IMR-90 (cell line): Measurements from ENCODE around the gene FAT2. TPM values are rescaled to one million over a fixed set of nuclear protein-coding genes. Genes with fewer than 3 reads are reported as not detected.

Experiments used
- ATAC-seq: fragments of 200-7000 bp; cut with Tn5 transposase; 2 replicates; pipeline ENCODE4 v1.9.1; 2020; ENCODE audit warnings: low read depth, mild to moderate bottlenecking, moderate library complexity
- BruUV-seq: library from RNA; stranded (reverse); fragments of 400-500 nt; replicated peaks from 2 replicates; lab custom pipeline; 2021; lab: Mats Ljungman, UMichigan
- CTCF ChIA-PET: fragments of 300-600 bp; formaldehyde crosslinking; extraction: SDS; loops from one replicate; lab custom pipeline; 2021; ENCODE audit warnings: antibody characterized with exemption; lab: Yijun Ruan, JAX
- POLR2A ChIA-PET: fragments of 300-600 bp; sonication (Branson Sonifier 250); formaldehyde crosslinking; loops from one replicate; lab custom pipeline; 2022; ENCODE audit warnings: antibody characterized with exemption; ENCODE audit not compliant: unreplicated experiment; lab: Charles Lee
- DNase-seq: peaks from one replicate; pipeline ENCODE4 v3.0.0; 2013
- H2AFZ ChIP-seq: replicated peaks from 2 replicates; pipeline ENCODE3; 2013; ENCODE audit warnings: low read length, mild to moderate bottlenecking; ENCODE audit not compliant: poor library complexity
- H2AK5ac ChIP-seq: 2 replicates; pipeline ENCODE4 v1.6.1; 2013; ENCODE audit warnings: low read depth, low read length, inconsistent platforms
- H2AK9ac ChIP-seq: replicated peaks from 2 replicates; pipeline ENCODE3; 2013; ENCODE audit warnings: mild to moderate bottlenecking, low read depth, low read length, moderate library complexity; ENCODE audit not compliant: poor library complexity
- H2BK120ac ChIP-seq: 2 replicates; pipeline ENCODE4 v1.6.1; 2013; ENCODE audit warnings: low read depth, low read length, inconsistent platforms
- H2BK15ac ChIP-seq: 3 replicates; pipeline ENCODE4 v1.6.1; 2013; ENCODE audit warnings: low read depth, low read length, inconsistent platforms
- H2BK20ac ChIP-seq: 2 replicates; pipeline ENCODE4 v1.6.1; 2013; ENCODE audit warnings: low read depth, mild to moderate bottlenecking, inconsistent platforms, low read length, moderate library complexity
- H2BK5ac ChIP-seq: 2 replicates; pipeline ENCODE4 v1.6.1; 2013; ENCODE audit warnings: mild to moderate bottlenecking, low read depth, low read length, inconsistent platforms; ENCODE audit not compliant: poor library complexity, severe bottlenecking
- H3K14ac ChIP-seq: replicated peaks from 2 replicates; pipeline ENCODE4 v1.6.1; 2013; ENCODE audit warnings: low read depth, low read length, inconsistent platforms
- H3K18ac ChIP-seq: 2 replicates; pipeline ENCODE4 v1.6.1; 2013; ENCODE audit warnings: low read depth, low read length, control low read depth
- H3K23ac ChIP-seq: 2 replicates; pipeline ENCODE4 v1.6.1; 2013; ENCODE audit warnings: low read depth, low read length, inconsistent platforms
- H3K27ac ChIP-seq: 2 replicates; pipeline ENCODE4 v1.5.1; 2013; ENCODE audit warnings: mild to moderate bottlenecking, control low read depth, low read length; ENCODE audit not compliant: insufficient read depth
- H3K27me3 ChIP-seq: 2 replicates; pipeline ENCODE4 v1.6.1; 2013; ENCODE audit warnings: low read length; ENCODE audit not compliant: control insufficient read depth, insufficient read depth
- H3K36me3 ChIP-seq: 2 replicates; pipeline ENCODE4 v1.6.1; 2013; ENCODE audit warnings: low read length, mixed read lengths; ENCODE audit not compliant: control insufficient read depth, insufficient read depth
- H3K4ac ChIP-seq: 2 replicates; pipeline ENCODE4 v1.6.1; 2013; ENCODE audit warnings: low read depth, low read length, inconsistent platforms
- H3K4me1 ChIP-seq: 2 replicates; pipeline ENCODE4 v1.6.1; 2013; ENCODE audit warnings: low read length, mixed read lengths; ENCODE audit not compliant: control insufficient read depth, insufficient read depth
- H3K4me2 ChIP-seq: 2 replicates; pipeline ENCODE4 v1.6.1; 2013; ENCODE audit warnings: low read depth, mild to moderate bottlenecking, control low read depth, low read length, moderate library complexity
- H3K4me3 ChIP-seq: 2 replicates; pipeline ENCODE4 v1.5.1; 2013; ENCODE audit warnings: low read depth, mild to moderate bottlenecking, control low read depth, low read length, moderate library complexity; ENCODE audit not compliant: insufficient read depth
- H3K56ac ChIP-seq: 2 replicates; pipeline ENCODE4 v1.6.1; 2013; ENCODE audit warnings: low read length, inconsistent platforms; ENCODE audit not compliant: insufficient read depth; ENCODE audit errors: extremely low read depth
- H3K79me1 ChIP-seq, 2 experiments: 2 replicates each; pipeline ENCODE4 v1.6.1; 2013; ENCODE audit warnings: low read length in 2 of 2, inconsistent platforms in 1 of 2, low read depth in 1 of 2
- H3K9ac ChIP-seq: 2 replicates; pipeline ENCODE4 v1.6.1; 2013; ENCODE audit warnings: low read depth, low read length, control low read depth
- H3K9me1 ChIP-seq: 2 replicates; pipeline ENCODE4 v1.6.1; 2013; ENCODE audit warnings: low read length, inconsistent platforms; ENCODE audit not compliant: insufficient read depth
- H3K9me3 ChIP-seq: 2 replicates; pipeline ENCODE4 v1.6.1; 2013; ENCODE audit warnings: low read length; ENCODE audit not compliant: control insufficient read depth, insufficient read depth
- H4K20me1 ChIP-seq: 2 replicates; pipeline ENCODE4 v1.6.1; 2013; ENCODE audit warnings: low read length, inconsistent platforms; ENCODE audit not compliant: insufficient read depth
- H4K5ac ChIP-seq: 2 replicates; pipeline ENCODE4 v1.6.1; 2013; ENCODE audit warnings: mild to moderate bottlenecking, low read depth, low read length, control low read depth
- H4K8ac ChIP-seq, 2 experiments: 2 replicates each; pipeline ENCODE4 v1.6.1; 2013; ENCODE audit warnings: low read depth in 2 of 2, low read length in 2 of 2, control low read depth in 1 of 2, inconsistent platforms in 1 of 2
- H4K91ac ChIP-seq: 2 replicates; pipeline ENCODE4 v1.6.1; 2013; ENCODE audit warnings: low read depth, low read length, inconsistent platforms; ENCODE audit not compliant: insufficient read depth
- MAZ ChIP-seq: IDR thresholded peaks from 2 replicates; pipeline ENCODE4 v1.6.1; 2012; ENCODE audit warnings: low read depth, mild to moderate bottlenecking, low read length, improper control_type of control experiment, moderate library complexity, borderline replicate concordance
- RAD21 ChIP-seq: IDR thresholded peaks from 2 replicates; pipeline ENCODE4 v1.6.1; 2012; ENCODE audit warnings: low read length, improper control_type of control experiment
- WGBS, 2 experiments: methylation state at CpG; one replicate each; pipeline versions ENCODE4 v1.1.5 to v1.1.7; 2013; ENCODE audit warnings: missing lambda C conversion rate in 2 of 2; ENCODE audit not compliant: insufficient read length in 1 of 2; ENCODE audit errors: extremely low coverage in 2 of 2; 5-methylcytosine and 5-hydroxymethylcytosine counted together
- dilution Hi-C: fragments of 300-500 bp; cut with HindIII; formaldehyde crosslinking; loops from one replicate; pipeline ENCODE4 v1.14.3; 2018; ENCODE audit warnings: low sequenced_read_pairs; ENCODE audit not compliant: unreplicated experiment
- in situ Hi-C: fragments of 300-500 bp; cut with MboI; formaldehyde crosslinking; loops from 3 replicates; pipeline ENCODE4 v1.14.3; 2019; ENCODE audit warnings: low sequenced_read_pairs, inconsistent platforms, mixed read lengths
- intact Hi-C: fragments of 100-400 bp; cut with micrococcal nuclease; formaldehyde crosslinking; loops from 2 replicates; pipeline ENCODE4 v1.10.0; 2022
- polyA plus RNA-seq, 3 experiments: library from polyadenylated mRNA; depleted of rRNA; stranded (reverse); fragments of >200 nt; gene quantifications; 2 replicates each; pipeline ENCODE4 v1.2.3, GENCODE V29; 2012; ENCODE audit warnings: low replicate concordance in 1 of 3
- total RNA-seq: library from RNA; depleted of rRNA; stranded (reverse); fragments of >200 nt; gene quantifications from 2 replicates; pipeline ENCODE4 v1.2.3, GENCODE V29; 2012

Gene FAT2
- total and polyA plus RNA-seq, 2 of the 4 experiments (the other 2 are of a cell fraction), result under 0.01 to 0.03 TPM

GRCh38 chr5:151581812-151582583, 9.1 kb downstream of the FAT2 start:
- in situ Hi-C loops, result no loop called here
- no peak overlapping the region for H2BK120ac ChIP-seq
- 10% methylated on average over 3 of the region's 6 CpGs; no CpG with 5 or more reads in 1 of the 2 experiments for WGBS, 2 experiments
- ATAC-seq (no peak), DNase-seq (no peak)
- no peak overlapping the region for H3K18ac ChIP-seq
- H3K4ac ChIP-seq, result no peak overlapping the region
- ChIA-PET POLR2A (no interaction called here), CTCF (interaction anchor here (0.7 kb wide), 1 partner anchor 266 kb away, joined by 3 read pairs; no protein-coding TSS in a partner anchor)
- intact Hi-C loops, result no loop called here
- no peak overlapping the region for H3K56ac ChIP-seq
- BruUV-seq, result no TSS peak
- no peak overlapping the region for H4K5ac ChIP-seq
- no peak overlapping the region for H2BK15ac ChIP-seq
- no peak overlapping the region for H2AK5ac ChIP-seq
- dilution Hi-C loops, result no loop called here
- no peak overlapping the region for H2AFZ ChIP-seq
- no peak overlapping the region for H4K8ac ChIP-seq
- H4K20me1 ChIP-seq, result no peaks in the 10 kb centered on the region
- H3K4me1 ChIP-seq, result no peaks in the 10 kb centered on the region
- H2BK5ac ChIP-seq, result no peak overlapping the region
- no peak overlapping the region for H4K91ac ChIP-seq
- H3K79me1 ChIP-seq, result no peaks in the 10 kb centered on the region
- H3K4me3 ChIP-seq, result no peak overlapping the region
- H3K4me2 ChIP-seq, result no peak overlapping the region
- no peaks in the 10 kb centered on the region for H3K36me3 ChIP-seq
- H3K27me3 ChIP-seq, result peaks cover 9% of the 10 kb centered on the region; the same call in 1 of the 2 replicates
- no peak overlapping the region for H3K9ac ChIP-seq
- TF ChIP-seq MAZ, result no peak
- TF ChIP-seq RAD21, result no peak
- H2AK9ac ChIP-seq, result no peak overlapping the region
- no peak overlapping the region for H3K27ac ChIP-seq
- H3K23ac ChIP-seq, result no peak overlapping the region
- no peak overlapping the region for H3K14ac ChIP-seq
- no peaks in the 10 kb centered on the region for H3K9me3 ChIP-seq
- no peak overlapping the region for H2BK20ac ChIP-seq
- no peaks in the 10 kb centered on the region for H3K9me1 ChIP-seq
